ENCODE data around the gene HSFX1. TPM values are rescaled to one million over a fixed set of nuclear protein-coding genes. Genes with fewer than 3 reads are reported as not detected.

Gene HSFX1
- total RNA-seq, 1 experiment from 2014 or later: 0.23 TPM

DNA sequence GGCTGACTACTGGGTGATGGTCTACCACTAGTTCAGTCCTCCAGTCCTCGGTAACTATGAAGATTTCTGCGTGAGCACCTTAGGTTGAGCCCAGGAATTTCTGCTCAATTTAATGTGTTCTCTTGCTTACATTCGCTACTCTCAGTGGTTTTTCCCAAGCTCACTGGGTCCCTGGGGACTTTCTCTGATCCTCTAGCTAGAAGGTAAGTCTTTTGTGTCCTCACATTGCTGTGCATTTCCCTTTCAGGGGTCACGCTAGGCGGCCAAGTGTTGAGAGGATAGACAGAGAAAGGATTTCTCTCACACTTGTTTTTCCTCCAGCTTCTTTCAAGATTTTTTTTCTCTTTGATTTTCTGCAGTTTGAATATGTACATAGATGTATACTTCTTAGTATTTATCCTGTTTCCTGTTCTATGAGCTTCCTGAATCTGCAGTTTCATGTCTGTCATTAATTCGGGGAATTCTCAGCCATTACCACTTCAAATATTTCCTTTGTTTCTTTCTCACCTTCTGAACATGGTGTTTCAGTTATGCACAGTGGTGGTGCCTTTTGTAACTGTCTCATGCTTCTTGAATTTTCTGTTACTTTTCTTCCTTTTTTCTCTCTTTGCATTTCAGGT lies 25.3 kb downstream of the HSFX1 start:
- H3K36me3 ChIP-seq (ENCODE audit: control insufficient read depth, insufficient read depth, low read length): no peaks in the 10 kb centered on the region
- no peak for DNase-seq
- ChIA-PET POLR2A (no interaction called here), CTCF (no interaction called here)
- Mint-ChIP-seq H3K27me3 (ENCODE audit: insufficient read depth, unreplicated experiment) (peaks cover 12% of the 10 kb centered on the region), H3K36me3 (ENCODE audit: insufficient read depth, unreplicated experiment) (no peaks in the 10 kb centered on the region), H3K9me3 (ENCODE audit: unreplicated experiment) (no peaks in the 10 kb centered on the region), H3K4me1 (ENCODE audit: low read depth, unreplicated experiment) (no peaks in the 10 kb centered on the region), H3K4me3 (ENCODE audit: unreplicated experiment) (no peak overlapping the region), H3K27ac (ENCODE audit: unreplicated experiment) (no peak overlapping the region)
- no TSS peak for BruUV-seq (replicated peaks)
- intact Hi-C loops (cut with micrococcal nuclease; ENCODE audit: unreplicated experiment): no loop called here
- H3K4me1 ChIP-seq: no peaks in the 10 kb centered on the region
- no peak overlapping the region for H3K4me3 ChIP-seq (ENCODE audit: low read depth, low read length)
- no peaks in the 10 kb centered on the region for H3K27me3 ChIP-seq (replicated peaks; ENCODE audit: control insufficient read depth, insufficient read depth, low read length)
- TF ChIP-seq CTCF (IDR thresholded peaks at IDR 0.05; ENCODE audit: insufficient read depth in 1 of 2, low read depth in 1 of 2, low read length in 1 of 2, severe bottlenecking in 1 of 2, unreplicated experiment in 1 of 2): no peak
- no peaks in the 10 kb centered on the region for H3K9me3 ChIP-seq

DNA sequence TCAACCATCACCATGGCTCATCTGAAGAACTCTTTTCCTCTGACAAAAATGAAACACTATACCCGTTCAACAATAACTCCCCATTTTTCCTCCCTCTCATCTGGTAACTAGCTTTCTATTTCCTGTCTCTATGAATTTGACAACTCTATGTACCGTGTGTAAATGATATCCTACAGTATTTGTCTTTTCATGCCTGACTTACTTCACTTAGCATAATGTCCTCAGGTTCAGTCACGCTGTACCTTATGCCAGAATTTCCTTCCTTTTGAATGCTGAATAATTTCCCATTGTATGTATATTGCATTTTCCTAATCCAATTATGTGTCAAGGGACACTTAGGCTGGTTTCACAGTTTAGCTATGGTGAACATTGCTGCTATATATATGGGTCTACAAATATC lies 26.1 kb downstream of the HSFX1 start:
- H3K27me3 Mint-ChIP-seq (ENCODE audit: insufficient read depth, unreplicated experiment): peaks cover 12% of the 10 kb centered on the region
- no peaks in the 10 kb centered on the region for H3K36me3 Mint-ChIP-seq (ENCODE audit: insufficient read depth, unreplicated experiment)
- no peaks in the 10 kb centered on the region for H3K9me3 Mint-ChIP-seq (ENCODE audit: unreplicated experiment)
- DNase-seq: no peak
- Histone ChIP-seq H3K36me3 (ENCODE audit: control insufficient read depth, insufficient read depth, low read length) (no peaks in the 10 kb centered on the region), H3K9me3 (no peaks in the 10 kb centered on the region), H3K27me3 (replicated peaks; ENCODE audit: control insufficient read depth, insufficient read depth, low read length) (no peaks in the 10 kb centered on the region), H3K4me3 (ENCODE audit: low read depth, low read length) (no peak overlapping the region), H3K4me1 (no peaks in the 10 kb centered on the region)
- POLR2A ChIA-PET: no interaction called here
- intact Hi-C loops (cut with micrococcal nuclease; ENCODE audit: unreplicated experiment): no loop called here
- TF ChIP-seq CTCF (IDR thresholded peaks at IDR 0.05; ENCODE audit: insufficient read depth in 1 of 2, low read depth in 1 of 2, low read length in 1 of 2, severe bottlenecking in 1 of 2, unreplicated experiment in 1 of 2): no peak
- no peaks in the 10 kb centered on the region for H3K4me1 Mint-ChIP-seq (ENCODE audit: low read depth, unreplicated experiment)
- H3K4me3 Mint-ChIP-seq (ENCODE audit: unreplicated experiment): no peak overlapping the region
- H3K27ac Mint-ChIP-seq (ENCODE audit: unreplicated experiment): no peak overlapping the region
- BruUV-seq (replicated peaks): no TSS peak
- CTCF ChIA-PET: no interaction called here

DNA sequence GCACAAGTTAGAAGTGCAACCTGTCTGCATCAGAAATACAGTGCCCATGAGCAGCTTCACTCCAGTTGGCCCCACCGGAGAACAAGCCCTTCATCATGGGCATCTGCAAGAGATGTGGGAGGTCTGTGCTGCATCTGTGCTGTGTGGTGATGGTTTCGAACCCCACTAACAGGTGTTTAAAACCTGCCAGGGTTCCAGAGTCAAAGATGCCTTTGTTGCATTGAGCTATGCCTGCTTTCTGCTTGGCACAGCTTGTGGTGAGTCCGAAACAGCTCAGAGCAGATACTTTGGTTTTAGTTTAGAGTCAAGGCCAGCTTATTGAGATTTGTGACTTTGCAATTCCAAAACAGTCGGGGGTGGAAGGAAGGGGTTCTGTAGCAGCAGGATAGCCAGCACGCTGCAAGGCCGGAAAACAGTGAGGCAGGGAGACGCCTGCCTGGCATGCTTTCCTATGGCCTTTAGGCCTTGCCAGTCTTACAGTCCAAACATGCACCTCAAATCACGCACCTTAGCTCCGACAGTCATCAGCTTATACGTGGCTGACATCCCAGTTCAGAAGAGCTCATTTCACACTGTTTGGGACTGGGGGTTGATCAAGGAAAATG lies 29.7 kb downstream of the HSFX1 start:
- Mint-ChIP-seq H3K27ac (ENCODE audit: unreplicated experiment) (no peak overlapping the region), H3K4me1 (ENCODE audit: low read depth, unreplicated experiment) (no peaks in the 10 kb centered on the region)
- no TSS peak for BruUV-seq (replicated peaks)

More for the DNA sequence above, 29.7 kb downstream of the HSFX1 start:
- no peaks in the 10 kb centered on the region for H3K27me3 ChIP-seq (replicated peaks; ENCODE audit: control insufficient read depth, insufficient read depth, low read length)
- H3K9me3 ChIP-seq: no peaks in the 10 kb centered on the region
- no peak for DNase-seq
- H3K36me3 ChIP-seq (ENCODE audit: control insufficient read depth, insufficient read depth, low read length): no peaks in the 10 kb centered on the region
- TF ChIP-seq CTCF (IDR thresholded peaks at IDR 0.05; ENCODE audit: insufficient read depth in 1 of 2, low read depth in 1 of 2, low read length in 1 of 2, severe bottlenecking in 1 of 2, unreplicated experiment in 1 of 2): no peak
- peaks cover 3% of the 10 kb centered on the region for H3K27me3 Mint-ChIP-seq (ENCODE audit: insufficient read depth, unreplicated experiment)
- no peaks in the 10 kb centered on the region for H3K4me1 ChIP-seq
- ChIA-PET POLR2A (no interaction called here), CTCF (no interaction called here)
- no peak overlapping the region for H3K4me3 ChIP-seq (ENCODE audit: low read depth, low read length)
- H3K9me3 Mint-ChIP-seq (ENCODE audit: unreplicated experiment): no peaks in the 10 kb centered on the region
- no peak overlapping the region for H3K4me3 Mint-ChIP-seq (ENCODE audit: unreplicated experiment)
- intact Hi-C loops (cut with micrococcal nuclease; ENCODE audit: unreplicated experiment): no loop called here
- H3K36me3 Mint-ChIP-seq (ENCODE audit: insufficient read depth, unreplicated experiment): no peaks in the 10 kb centered on the region
